HEK293T (cell line): Measurements from ENCODE around the gene IDE.

Experiments used
- ARNT ChIP-seq: fragments of 450-650 bp; IDR thresholded peaks from 2 replicates; pipeline ENCODE4 v1.6.1; 2017; ENCODE audit warnings: mild to moderate bottlenecking
- BHLHE40 ChIP-seq: fragments of 450-650 bp; IDR thresholded peaks from 2 replicates; pipeline ENCODE4 v1.6.1; 2016; ENCODE audit warnings: mild to moderate bottlenecking, moderate library complexity, borderline replicate concordance
- ELF4 ChIP-seq: fragments of 450-650 bp; IDR thresholded peaks from 2 replicates; pipeline ENCODE4 v1.6.1; 2017; ENCODE audit warnings: antibody characterized with exemption
- FOXA1 ChIP-seq: fragments of 450-650 bp; IDR thresholded peaks from 2 replicates; pipeline ENCODE4 v1.6.1; 2016; ENCODE audit warnings: mild to moderate bottlenecking
- FOXM1 ChIP-seq: fragments of 450-650 bp; IDR thresholded peaks from 2 replicates; pipeline ENCODE4 v1.6.1; 2017; ENCODE audit warnings: mild to moderate bottlenecking, borderline replicate concordance
- HDGF ChIP-seq: fragments of 450-650 bp; IDR thresholded peaks from 2 replicates; pipeline ENCODE4 v1.6.1; 2017; ENCODE audit warnings: antibody characterized with exemption, borderline replicate concordance
- L3MBTL2 ChIP-seq: fragments of 450-650 bp; conservative IDR thresholded peaks from 2 replicates; pipeline ENCODE4 v1.6.1; 2016; ENCODE audit warnings: mild to moderate bottlenecking
- SP1 ChIP-seq: fragments of 450-650 bp; IDR thresholded peaks from 2 replicates; pipeline ENCODE4 v1.6.1; 2017
- SUZ12 ChIP-seq: fragments of 450-650 bp; IDR thresholded peaks from 2 replicates; pipeline ENCODE4 v1.6.1; 2016; ENCODE audit warnings: mild to moderate bottlenecking
- TARDBP ChIP-seq: fragments of 450-650 bp; IDR thresholded peaks from 2 replicates; pipeline ENCODE4 v1.6.1; 2016

DNA sequence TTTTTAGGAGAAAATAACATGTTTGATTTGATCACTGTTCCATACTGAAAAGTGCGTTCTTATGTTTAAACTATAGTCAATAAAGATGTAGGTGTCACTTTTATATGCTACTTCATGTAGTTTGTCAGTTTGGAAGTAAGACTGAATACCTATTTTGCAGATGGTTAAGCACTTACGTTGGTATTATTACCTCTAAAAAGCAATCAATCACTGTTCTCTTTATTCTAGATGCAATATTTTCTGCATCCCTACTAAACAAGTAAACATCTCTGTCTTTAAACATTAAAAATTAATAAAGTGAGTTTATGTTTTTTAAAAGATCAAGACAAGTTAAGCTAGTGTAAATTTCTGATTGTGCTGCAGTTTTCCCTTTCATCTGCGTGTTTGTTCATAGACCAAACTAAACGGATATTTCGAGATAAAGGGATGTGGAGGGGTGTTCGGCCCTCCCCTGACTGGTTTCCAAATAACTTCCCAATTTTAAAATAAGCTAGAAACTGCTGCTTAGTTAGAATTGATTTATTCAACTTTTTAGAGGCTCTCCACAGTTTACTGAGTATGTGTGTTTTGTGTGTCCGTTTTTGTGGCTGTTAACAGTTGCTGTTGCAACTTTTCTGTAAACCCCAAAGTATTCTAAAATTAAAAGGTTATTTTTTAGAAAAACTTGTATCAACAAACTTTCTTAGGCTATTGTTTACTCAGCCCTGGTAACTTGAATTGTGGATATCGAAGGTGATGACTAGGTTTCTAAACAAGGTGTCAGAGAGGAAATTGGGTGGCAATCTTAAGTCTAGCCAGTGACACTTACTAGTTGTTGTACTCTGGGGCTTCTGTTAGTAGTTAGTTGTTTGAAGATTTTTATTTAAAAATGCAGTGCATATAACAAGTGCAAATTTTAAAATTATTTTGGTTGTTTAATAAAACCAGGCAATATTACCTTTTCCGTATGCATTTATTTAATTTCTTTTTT, 20.0 kb upstream of the IDE start:
- TF ChIP-seq SUZ12: no peak
- no peak for TF ChIP-seq BHLHE40
- TF ChIP-seq ARNT: no peak
- no peak for TF ChIP-seq HDGF
- TF ChIP-seq ELF4: no peak
- TF ChIP-seq L3MBTL2: no peak
- no peak for TF ChIP-seq TARDBP
- no peak for TF ChIP-seq FOXA1
- TF ChIP-seq SP1: no peak
- TF ChIP-seq FOXM1: no peak
